AG04450 (cell line): ENCODE data around the gene VPS13D. TPM values are rescaled to one million over a fixed set of nuclear protein-coding genes. Genes with fewer than 3 reads are reported as not detected.

Source experiments
- CTCF ChIA-PET: fragments of 300-600, 350-600 bp; formaldehyde crosslinking; extraction: SDS; loops from one replicate; lab custom pipeline; 2022; ENCODE audit warnings: antibody characterized with exemption, inconsistent platforms; lab: Charles Lee
- POLR2A ChIA-PET: fragments of 350-600 bp; formaldehyde crosslinking; extraction: SDS; loops from one replicate; lab custom pipeline; 2021; ENCODE audit warnings: antibody characterized with exemption, inconsistent platforms; lab: Yijun Ruan, JAX
- DNase-seq: peaks from one replicate; pipeline ENCODE4 v3.0.0-alpha.2; 2011; ENCODE audit warnings: low read depth, low spot score
- H3K27ac ChIP-seq: one replicate; pipeline ENCODE4 v1.5.1; 2012; ENCODE audit warnings: low read depth, low read length, control low read depth
- H3K27me3 ChIP-seq: one replicate; pipeline ENCODE4 v1.6.0; 2012; ENCODE audit warnings: low read length; ENCODE audit not compliant: control insufficient read depth, insufficient read depth
- H3K4me3 ChIP-seq: 2 replicates; pipeline ENCODE4 v1.5.1; 2011; ENCODE audit warnings: mild to moderate bottlenecking, low read depth, low read length, control low read depth
- H3K9me3 ChIP-seq: 2 replicates; pipeline ENCODE4 v1.5.1; 2012; ENCODE audit warnings: low read length; ENCODE audit not compliant: control insufficient read depth, insufficient read depth
- polyA plus RNA-seq: library from polyadenylated mRNA; depleted of rRNA; stranded (reverse); fragments of >200 nt; gene quantifications from 2 replicates; pipeline ENCODE4 v1.2.3, GENCODE V29; 2011
- TF ChIP-seq, protein P1 (sequence below): IDR thresholded peaks from 2 replicates; pipeline ENCODE4 v1.5.1; 2011; ENCODE audit warnings: low read depth, low read length, control low read depth, inconsistent platforms

Gene VPS13D
- polyA plus RNA-seq, 1 experiment, result 18.3 TPM

DNA sequence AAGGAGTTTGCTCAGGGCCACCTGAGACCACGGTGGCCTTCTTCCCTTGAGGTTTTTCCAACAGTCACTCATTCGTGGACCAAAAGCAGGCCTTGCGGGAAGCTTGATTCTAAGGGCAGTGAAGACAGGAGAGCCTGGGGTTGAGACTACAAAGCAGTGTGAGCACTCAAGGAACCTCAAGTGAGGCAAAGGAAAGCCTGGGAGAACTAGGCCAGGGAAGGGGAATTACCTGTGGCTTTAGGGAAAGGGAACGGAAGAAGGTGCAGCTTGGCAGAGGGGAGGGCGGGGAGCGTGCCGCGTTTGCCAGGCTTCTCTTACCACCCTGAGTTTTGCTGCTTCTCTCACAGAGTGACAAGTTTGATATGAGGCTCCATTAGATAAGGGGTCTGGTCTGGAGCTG, 273.9 kb downstream of the VPS13D start:
- TF ChIP-seq, protein P1, sequence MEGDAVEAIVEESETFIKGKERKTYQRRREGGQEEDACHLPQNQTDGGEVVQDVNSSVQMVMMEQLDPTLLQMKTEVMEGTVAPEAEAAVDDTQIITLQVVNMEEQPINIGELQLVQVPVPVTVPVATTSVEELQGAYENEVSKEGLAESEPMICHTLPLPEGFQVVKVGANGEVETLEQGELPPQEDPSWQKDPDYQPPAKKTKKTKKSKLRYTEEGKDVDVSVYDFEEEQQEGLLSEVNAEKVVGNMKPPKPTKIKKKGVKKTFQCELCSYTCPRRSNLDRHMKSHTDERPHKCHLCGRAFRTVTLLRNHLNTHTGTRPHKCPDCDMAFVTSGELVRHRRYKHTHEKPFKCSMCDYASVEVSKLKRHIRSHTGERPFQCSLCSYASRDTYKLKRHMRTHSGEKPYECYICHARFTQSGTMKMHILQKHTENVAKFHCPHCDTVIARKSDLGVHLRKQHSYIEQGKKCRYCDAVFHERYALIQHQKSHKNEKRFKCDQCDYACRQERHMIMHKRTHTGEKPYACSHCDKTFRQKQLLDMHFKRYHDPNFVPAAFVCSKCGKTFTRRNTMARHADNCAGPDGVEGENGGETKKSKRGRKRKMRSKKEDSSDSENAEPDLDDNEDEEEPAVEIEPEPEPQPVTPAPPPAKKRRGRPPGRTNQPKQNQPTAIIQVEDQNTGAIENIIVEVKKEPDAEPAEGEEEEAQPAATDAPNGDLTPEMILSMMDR, result no peak
- no peak for DNase-seq
- no peak overlapping the region for H3K4me3 ChIP-seq
- no peaks in the 10 kb centered on the region; the same call in 1 of the 2 replicates for H3K9me3 ChIP-seq
- H3K27me3 ChIP-seq, result no peaks in the 10 kb centered on the region
- ChIA-PET POLR2A (no interaction called here), CTCF (interaction anchor here (0.5 to 1.3 kb wide), 3 partner anchors 12 to 209 kb away, joined by 3 read pairs; no protein-coding TSS in a partner anchor)
- no peak overlapping the region for H3K27ac ChIP-seq

DNA sequence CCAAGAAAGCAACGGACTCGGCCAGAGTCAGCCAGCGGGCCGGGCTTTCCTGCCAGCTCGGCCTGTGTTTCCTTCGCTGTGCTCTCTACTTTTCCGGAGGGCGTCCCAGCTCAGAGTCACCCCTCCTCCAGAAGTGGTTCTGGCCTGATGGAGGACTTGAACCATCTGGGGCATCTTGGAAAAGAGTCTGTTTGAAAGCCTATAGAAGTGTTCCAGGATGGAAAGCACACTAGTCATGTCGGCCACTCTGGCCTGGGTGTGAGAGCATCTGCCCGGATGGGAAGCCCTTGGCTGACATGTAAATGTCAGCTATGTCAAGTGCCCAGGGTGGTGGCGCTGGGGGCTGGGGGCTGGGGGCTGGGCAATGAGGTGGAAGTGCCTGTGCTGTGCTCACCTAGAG, 274.8 kb downstream of the VPS13D start:
- TF ChIP-seq, protein P1, result no peak
- no peak for DNase-seq
- POLR2A ChIA-PET, result no interaction called here
- CTCF ChIA-PET, result interaction anchor here (1.3 kb wide), 1 partner anchor 155 kb away, joined by 3 read pairs; no protein-coding TSS in a partner anchor
- no peak overlapping the region for H3K27ac ChIP-seq
- H3K9me3 ChIP-seq, result no peaks in the 10 kb centered on the region; the same call in 1 of the 2 replicates
- no peaks in the 10 kb centered on the region for H3K27me3 ChIP-seq
- H3K4me3 ChIP-seq, result no peak overlapping the region

DNA sequence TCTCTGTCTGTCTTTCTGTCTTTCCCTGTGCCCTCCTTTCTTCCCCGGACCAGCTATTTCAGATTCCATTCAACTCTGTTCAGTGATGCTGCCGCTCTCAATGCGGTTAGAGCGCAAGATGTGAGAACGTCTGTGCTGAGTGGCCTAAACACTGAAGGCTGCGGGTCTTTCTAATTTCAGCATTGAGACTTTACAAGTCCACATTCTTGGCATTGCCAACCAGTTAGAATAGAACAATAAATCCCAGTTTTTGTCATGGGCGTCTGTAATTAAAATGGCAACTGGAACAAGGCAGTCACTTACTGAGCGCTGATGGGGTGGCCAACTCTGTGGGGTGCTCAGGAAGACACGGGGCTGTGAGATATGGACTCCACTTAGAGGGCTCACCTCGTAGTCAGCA, 275.4 kb downstream of the VPS13D start:
- ChIA-PET CTCF (no interaction called here), POLR2A (no interaction called here)
- DNase-seq, result no peak

DNA sequence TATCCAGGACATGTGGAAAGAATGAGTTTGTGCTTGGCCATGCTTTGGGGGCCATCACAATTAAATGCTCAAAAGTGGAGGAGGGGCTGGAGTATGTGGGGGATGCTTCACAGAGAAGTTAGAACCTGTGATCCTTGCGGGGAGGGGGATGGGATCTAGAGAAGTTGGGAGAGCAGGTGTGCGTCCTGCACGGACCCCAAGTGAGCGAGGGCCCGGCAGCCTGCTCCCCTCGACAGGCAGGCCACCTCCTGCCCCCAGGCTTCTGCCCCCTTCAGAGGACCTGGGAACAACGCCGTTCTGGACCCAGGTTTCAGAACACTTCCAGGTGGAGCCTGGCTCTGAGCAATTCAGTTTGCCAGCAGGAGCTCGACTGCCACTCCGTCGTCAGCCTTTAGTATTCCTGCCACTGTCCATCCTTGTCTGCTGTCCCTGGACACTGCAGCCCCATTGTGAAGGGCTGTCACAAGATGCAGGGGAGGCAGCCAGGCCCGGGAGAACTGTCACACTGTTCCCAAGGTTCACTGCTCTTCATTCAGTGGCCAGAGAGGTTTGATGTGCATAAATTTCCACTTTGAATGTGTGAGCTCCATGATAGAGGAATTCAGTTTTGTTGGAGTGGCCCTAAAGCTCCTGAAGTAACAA, 275.9 kb downstream of the VPS13D start:
- no peak for DNase-seq
- H3K27me3 ChIP-seq, result no peaks in the 10 kb centered on the region
- H3K27ac ChIP-seq, result no peak overlapping the region
- TF ChIP-seq, protein P1, result no peak
- no peak overlapping the region for H3K4me3 ChIP-seq
- ChIA-PET CTCF (interaction anchor here (0.6 kb wide), 1 partner anchor 56 kb away, joined by 3 read pairs; no protein-coding TSS in a partner anchor), POLR2A (no interaction called here)
- no peaks in the 10 kb centered on the region; the same call in 1 of the 2 replicates for H3K9me3 ChIP-seq

More for the DNA sequence above, 275.4 kb downstream of the VPS13D start:
- Histone ChIP-seq H3K9me3 (no peaks in the 10 kb centered on the region; the same call in 1 of the 2 replicates), H3K27ac (no peak overlapping the region), H3K4me3 (no peak overlapping the region), H3K27me3 (no peaks in the 10 kb centered on the region)
- TF ChIP-seq, protein P1, result no peak
